ENCODE results near the gene RAPGEF6.
A peak's percentile ranks its signal among the peaks of the same experiment; 100 is the strongest.
"Not testable (repeated sequence)": the region's sequence is repeated elsewhere in the genome, so short reads cannot be mapped to it uniquely, and the experiment has no call there.

Gene RAPGEF6

GRCh38 chr5:131417240-131417869 lies 217.7 kb downstream of the RAPGEF6 start:
- DNase-seq: peak; percentile 69

GRCh38 chr5:131416729-131417128 lies 218.3 kb downstream of the RAPGEF6 start:
- no peak for DNase-seq

GRCh38 chr5:131413605-131414559 lies 221.1 kb downstream of the RAPGEF6 start:
- no peak for DNase-seq

DNA sequence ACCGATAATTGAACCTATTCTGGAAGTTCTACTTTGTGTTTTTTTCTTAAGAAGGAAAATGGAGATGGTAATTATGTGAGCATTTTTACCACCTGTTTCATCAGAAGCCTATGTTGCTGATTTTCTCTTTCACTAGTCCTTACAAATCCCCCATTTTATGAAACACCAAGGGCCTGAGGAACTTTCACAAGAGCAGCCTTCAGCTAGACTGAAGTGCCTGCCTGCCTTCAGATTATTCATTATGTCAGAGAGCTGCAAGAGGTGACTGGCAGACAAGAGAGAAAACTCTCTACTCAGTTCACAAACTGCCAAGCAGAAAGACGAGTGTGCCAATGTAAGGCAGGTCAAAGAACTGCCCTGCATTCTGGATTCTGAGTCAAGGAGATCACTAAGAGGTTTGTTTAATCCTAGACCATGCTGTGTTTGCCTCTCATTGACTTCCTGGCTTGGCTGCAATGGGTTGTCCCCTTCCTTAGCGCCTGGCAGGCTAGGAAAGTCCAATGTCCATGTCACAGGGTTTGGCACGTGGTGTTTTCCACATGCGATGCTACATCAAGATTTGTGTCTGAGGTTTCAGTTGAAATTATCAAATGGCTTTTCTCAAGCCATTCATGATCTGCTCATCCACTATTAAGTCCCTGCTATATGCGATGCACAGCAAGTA lies 227.9 kb downstream of the RAPGEF6 start:
- DNase-seq: peak; percentile 68

DNA sequence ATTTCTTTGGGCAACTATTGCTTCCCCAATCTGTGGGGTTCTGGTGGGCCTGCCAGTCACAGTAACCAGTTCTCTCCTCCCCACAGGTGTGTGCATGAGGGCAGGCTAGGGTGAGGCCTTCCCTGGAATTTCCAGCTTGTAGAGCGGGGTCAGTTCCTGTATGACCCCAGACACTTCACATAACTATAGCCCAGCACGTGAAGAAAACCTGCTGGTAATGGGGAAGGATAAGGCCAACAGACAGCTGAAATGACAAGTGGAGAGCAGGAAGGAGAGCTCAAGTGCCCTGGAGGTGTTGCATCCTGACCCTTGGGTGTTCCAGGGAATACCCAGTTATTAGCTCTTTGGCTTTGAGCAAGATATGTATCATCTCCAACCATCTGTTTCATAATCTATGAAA lies 229.0 kb downstream of the RAPGEF6 start:
- no peak for DNase-seq

GRCh38 chr5:131405674-131406073 lies 229.4 kb downstream of the RAPGEF6 start:
- no peak for DNase-seq

- no peak for DNase-seq
Observed at GRCh38 chr5:131400585-131400984, 234.4 kb downstream of the RAPGEF6 start.

DNA sequence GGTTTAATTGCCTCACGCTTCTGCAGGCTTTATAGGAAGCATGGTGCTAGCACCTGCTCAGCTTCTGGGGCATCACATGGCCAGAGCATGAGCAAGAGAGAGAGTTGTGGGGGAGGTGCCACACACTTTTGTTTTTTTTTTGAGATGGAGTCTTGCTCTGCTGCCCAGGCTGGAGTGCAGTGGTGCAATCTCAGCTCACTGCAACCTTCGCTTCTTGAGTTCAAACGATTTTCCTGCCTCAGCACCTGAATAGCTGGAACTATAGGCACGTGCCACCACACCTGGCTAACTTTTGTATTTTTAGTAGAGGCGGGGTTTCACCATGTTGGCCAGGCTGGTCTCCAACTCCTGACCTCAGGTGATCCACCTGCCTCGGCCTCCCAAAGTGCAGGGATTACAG lies 236.0 kb downstream of the RAPGEF6 start:
- not testable (repeated sequence) for DNase-seq

DNA sequence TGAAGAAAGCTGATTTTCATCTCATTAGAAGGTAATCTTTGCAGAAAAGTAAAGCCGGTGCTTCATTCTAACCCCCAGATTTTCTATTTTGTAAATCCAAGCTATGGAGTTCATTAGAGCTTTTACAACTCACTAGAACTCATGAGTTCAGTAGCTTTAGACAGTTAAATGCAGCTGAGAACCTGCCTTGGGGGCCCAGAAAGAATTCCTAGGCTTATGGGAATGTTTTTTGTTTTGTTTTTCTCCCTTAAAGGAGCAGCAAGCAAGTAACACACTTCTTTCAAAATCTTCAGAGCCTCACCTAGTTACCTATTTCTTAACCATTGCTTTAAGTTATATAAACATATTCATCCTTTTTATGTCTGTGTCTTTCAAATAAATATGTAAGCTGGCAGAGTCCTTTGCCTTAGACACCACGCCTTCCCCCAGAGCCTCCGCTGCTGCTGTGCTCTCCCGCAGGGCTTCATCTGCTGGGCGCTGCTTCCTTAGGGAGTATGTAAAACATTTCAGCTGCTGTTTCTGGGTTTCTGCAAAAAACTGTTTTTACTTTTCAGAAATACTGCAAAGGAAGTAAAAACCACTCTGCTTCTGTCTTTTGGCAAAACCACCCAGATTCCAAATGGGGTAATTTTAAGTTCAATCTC lies 238.3 kb downstream of the RAPGEF6 start:
- DNase-seq: no peak

GRCh38 chr5:131396015-131396414 lies 239.0 kb downstream of the RAPGEF6 start:
- DNase-seq: no peak

GRCh38 chr5:131394128-131394527 lies 240.9 kb downstream of the RAPGEF6 start:
- DNase-seq: peak; percentile 47

DNA sequence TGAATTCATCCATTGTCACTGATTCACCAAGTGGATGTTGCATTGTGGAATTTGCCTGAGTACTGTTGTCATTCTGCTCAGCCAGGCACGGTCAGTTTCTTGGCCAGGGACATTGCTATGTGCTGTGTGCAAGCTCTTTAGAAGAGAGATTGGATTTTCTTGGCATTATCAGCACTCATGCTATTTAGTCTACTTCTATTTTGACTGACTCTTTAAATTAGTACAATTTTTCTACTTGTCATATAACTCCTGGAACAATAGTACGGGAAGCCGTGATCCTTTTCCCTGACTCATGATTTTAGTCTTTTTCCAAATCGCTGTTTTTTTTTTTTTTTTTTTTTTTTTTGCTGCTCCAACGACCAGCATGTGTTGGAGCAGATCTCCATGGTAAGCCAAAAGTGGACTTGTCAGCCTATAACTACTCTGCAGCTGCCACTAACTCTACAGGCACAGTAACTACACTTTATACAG lies 241.5 kb downstream of the RAPGEF6 start:
- DNase-seq: no peak

DNA sequence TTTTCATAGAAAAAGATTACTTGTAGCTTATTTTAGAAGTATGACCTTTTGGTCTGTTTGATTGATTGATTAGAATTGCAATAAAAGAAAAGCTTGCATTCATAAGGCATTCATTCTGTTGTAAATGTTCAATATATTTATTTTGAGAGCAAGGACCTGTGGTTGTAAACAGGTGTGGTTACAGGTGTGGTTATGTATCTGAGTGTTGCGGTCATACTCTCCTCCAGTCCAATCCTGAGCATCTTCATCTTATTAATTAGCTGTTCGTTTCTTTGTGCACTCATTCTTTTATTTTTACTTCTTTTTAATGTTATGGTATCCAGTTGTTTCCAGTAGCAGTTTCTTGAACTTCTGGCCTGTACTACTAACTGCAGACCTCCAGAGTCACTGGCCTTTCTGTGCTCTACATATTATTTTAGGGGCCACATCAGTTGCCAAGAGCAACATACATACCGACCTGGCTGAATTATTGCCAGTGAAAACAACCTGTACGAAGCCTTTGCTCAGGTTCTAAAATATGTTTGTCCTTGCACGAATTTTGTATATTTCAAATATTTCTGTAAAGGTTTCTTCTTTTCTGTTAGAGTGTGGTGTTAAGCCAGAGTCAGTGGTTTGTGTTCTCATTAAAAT lies 242.4 kb downstream of the RAPGEF6 start:
- no peak for DNase-seq

DNA sequence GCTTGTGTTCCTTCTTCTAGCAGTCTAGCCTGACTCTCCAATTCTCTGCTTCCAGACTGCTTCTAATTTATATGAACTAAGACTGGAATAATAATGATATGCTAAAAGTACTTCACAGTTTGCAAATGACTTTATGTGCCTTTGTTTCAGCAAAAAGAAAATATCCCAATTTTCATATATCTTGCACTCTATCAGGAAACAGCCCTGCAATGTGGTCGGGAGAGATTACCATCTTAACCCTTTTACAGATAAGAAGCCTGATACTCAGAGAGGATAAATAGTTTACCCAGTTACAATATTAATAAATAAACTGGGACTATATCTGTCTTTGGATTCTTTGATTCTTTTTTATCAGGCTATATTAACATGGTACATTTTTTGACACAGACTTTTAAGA lies 245.2 kb downstream of the RAPGEF6 start:
- no peak for DNase-seq

- no peak for DNase-seq
Observed at GRCh38 chr5:131389096-131389868, 245.7 kb downstream of the RAPGEF6 start.

- no peak for DNase-seq
Observed at GRCh38 chr5:131387255-131387654, 247.8 kb downstream of the RAPGEF6 start.

GRCh38 chr5:131386779-131387178 lies 248.2 kb downstream of the RAPGEF6 start:
- DNase-seq: no peak

GRCh38 chr5:131386124-131386523 lies 248.9 kb downstream of the RAPGEF6 start:
- no peak for DNase-seq

DNA sequence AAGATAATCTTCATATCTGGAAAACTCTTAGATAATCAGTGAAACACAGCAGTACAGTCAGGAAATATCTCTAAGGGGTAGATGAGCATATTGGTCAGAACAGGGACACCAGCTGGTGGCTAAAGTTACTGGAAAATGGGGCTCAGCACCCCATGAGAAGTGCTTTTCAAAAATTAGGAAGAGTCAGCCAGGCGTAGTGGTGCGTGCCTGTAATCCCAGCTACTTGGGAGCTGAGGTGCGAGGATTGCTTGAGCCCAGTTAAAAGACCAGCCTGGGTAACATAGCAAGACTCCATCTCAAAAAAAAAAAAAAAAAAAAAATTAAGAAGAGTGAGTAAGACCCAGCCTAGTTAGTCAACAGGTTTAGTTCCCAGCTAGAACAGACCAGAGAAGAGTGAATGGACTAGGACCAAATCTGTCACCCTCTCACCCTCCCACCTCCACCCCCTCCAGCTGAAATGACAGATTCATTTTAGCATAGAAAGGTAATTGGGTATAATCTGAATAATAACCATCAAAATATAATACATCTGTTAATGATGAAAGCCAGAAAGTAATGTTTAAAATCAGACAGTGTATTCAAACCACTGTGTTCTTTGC lies 250.3 kb downstream of the RAPGEF6 start:
- DNase-seq: no peak

DNA sequence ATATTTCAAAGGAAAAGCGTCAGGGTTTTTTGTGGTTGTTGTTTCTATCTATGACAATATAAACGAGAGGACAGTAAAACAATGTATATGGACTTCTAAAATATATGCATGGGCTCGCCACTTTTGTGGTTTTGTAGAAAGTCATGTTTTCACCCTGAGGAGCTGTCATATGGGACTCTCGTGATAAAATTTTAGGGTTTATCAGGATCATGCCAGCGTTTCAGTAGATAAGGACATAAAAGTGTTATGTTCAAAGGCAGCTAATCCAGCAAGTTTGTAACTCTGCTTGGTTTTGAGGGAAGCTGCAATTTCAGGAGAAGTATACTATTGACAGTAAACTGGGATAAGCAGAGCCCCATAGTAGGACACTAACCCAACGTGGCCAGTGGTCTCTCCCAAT lies 250.9 kb downstream of the RAPGEF6 start:
- DNase-seq: no peak
